Measurements from ENCODE around the gene PHLDA3. TPM values are rescaled to one million over a fixed set of nuclear protein-coding genes. Genes with fewer than 3 reads are reported as not detected.

PHLDA3 gene
- total and polyA plus RNA-seq, 4 donors, result 0.36 to 2.2 (median 1.0) TPM

DNA sequence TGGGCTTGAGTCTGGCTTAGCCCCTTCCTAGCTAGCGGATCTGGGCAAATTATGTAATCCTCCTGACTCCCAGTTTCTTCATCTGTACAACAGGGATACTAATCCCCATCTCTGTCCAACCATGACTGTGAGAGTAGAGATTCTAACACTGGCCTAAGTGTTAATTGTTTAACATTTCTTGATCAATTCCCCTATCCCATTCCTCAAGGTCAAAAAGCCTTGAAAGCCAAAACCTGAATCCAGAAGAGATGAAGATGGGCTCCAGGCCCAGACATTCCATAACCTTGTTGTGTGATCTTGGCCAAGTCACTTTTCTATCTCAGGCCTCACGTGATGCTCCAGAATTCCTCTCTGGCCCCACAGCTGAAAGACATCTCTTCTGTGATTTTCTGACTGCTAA lies 18.8 kb upstream of the PHLDA3 start:
- H3K27ac ChIP-seq (ENCODE audit: low read depth in 1 of 2, low read length in 2 of 2), result no peak overlapping the region
- no peak overlapping the region for H3K9ac ChIP-seq (ENCODE audit: low read depth in 1 of 2, low read length in 2 of 2)
- no peak for DNase-seq (ENCODE audit: low spot score)
- H3K9me3 ChIP-seq (ENCODE audit: control insufficient read depth in 4 of 4, low read length in 3 of 4), result no peaks in the 10 kb centered on the region
- H3K4me1 ChIP-seq (ENCODE audit: control insufficient read depth in 4 of 4, insufficient read depth in 4 of 4, low read length in 3 of 4), result peaks cover 3 to 30% (median 26%) of the 10 kb centered on the region in 4 donors
- no peak for TF ChIP-seq SP1 (IDR thresholded peaks at IDR 0.05)
- no peaks in the 10 kb centered on the region for H3K27me3 ChIP-seq (ENCODE audit: control insufficient read depth in 4 of 4, insufficient read depth in 4 of 4, low read length in 3 of 4)
- no peak overlapping the region for H3K4me3 ChIP-seq (ENCODE audit: low read depth in 1 of 3, low read length in 3 of 3)
- peaks cover 5 to 56% (median 36%) of the 10 kb centered on the region in 4 donors for H3K36me3 ChIP-seq (ENCODE audit: control insufficient read depth in 4 of 4, insufficient read depth in 3 of 4, low read depth in 1 of 4, low read length in 3 of 4)
- 91% methylated on average over 2 of the region's 2 CpGs for WGBS

DNA sequence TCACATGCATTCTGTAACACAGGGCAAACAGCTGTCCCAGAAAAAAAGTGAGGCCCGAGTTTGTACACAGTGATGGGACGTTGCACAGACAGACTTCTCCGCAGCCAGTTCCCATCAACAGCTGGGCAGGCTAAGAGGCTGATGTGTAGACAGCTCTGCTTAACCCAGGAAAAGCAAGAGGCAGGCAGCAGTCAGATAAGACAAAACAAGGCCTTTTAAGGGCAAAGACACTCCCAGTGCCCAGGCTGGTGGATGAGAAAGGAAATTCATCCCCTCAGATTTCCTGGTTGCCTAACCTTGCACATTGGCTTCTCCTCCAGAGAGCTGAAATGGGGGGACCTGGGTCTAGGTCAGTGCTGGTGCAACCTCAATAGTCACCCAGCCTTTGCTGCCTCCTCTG lies 17.2 kb upstream of the PHLDA3 start:
- peaks cover 5 to 56% (median 34%) of the 10 kb centered on the region in 4 donors for H3K36me3 ChIP-seq (ENCODE audit: control insufficient read depth in 4 of 4, insufficient read depth in 3 of 4, low read depth in 1 of 4, low read length in 3 of 4)
- H3K4me1 ChIP-seq (ENCODE audit: control insufficient read depth in 4 of 4, insufficient read depth in 4 of 4, low read length in 3 of 4), result peaks cover 6 to 37% (median 32%) of the 10 kb centered on the region in 4 donors
- H3K4me3 ChIP-seq (ENCODE audit: low read depth in 1 of 3, low read length in 3 of 3), result no peak overlapping the region
- 64% methylated on average over 3 of the region's 3 CpGs for WGBS
- no peak overlapping the region for H3K9ac ChIP-seq (ENCODE audit: low read depth in 1 of 2, low read length in 2 of 2)
- H3K27me3 ChIP-seq (ENCODE audit: control insufficient read depth in 4 of 4, insufficient read depth in 4 of 4, low read length in 3 of 4), result no peaks in the 10 kb centered on the region
- no peak for DNase-seq (ENCODE audit: low spot score)
- TF ChIP-seq NR2F2 (IDR thresholded peaks at IDR 0.05), result peak; percentile 26
- TF ChIP-seq JUND (IDR thresholded peaks at IDR 0.05), result no peak
- H3K9me3 ChIP-seq (ENCODE audit: control insufficient read depth in 4 of 4, low read length in 3 of 4), result no peaks in the 10 kb centered on the region
- H3K27ac ChIP-seq (ENCODE audit: low read depth in 1 of 2, low read length in 2 of 2), result no peak overlapping the region

- Histone ChIP-seq H3K27me3 (ENCODE audit: control insufficient read depth in 4 of 4, insufficient read depth in 4 of 4, low read length in 3 of 4) (no peaks in the 10 kb centered on the region), H3K9ac (ENCODE audit: low read depth in 1 of 2, low read length in 2 of 2) (no peak overlapping the region), H3K9me3 (ENCODE audit: control insufficient read depth in 4 of 4, low read length in 3 of 4) (no peaks in the 10 kb centered on the region), H3K36me3 (ENCODE audit: control insufficient read depth in 4 of 4, insufficient read depth in 3 of 4, low read depth in 1 of 4, low read length in 3 of 4) (peaks cover 5 to 52% (median 32%) of the 10 kb centered on the region in 4 donors), H3K4me1 (ENCODE audit: control insufficient read depth in 4 of 4, insufficient read depth in 4 of 4, low read length in 3 of 4) (peaks cover 6 to 40% (median 29%) of the 10 kb centered on the region in 4 donors), H3K4me3 (ENCODE audit: low read depth in 1 of 3, low read length in 3 of 3) (no peak overlapping the region), H3K27ac (ENCODE audit: low read depth in 1 of 2, low read length in 2 of 2) (no peak overlapping the region)
- no peak for TF ChIP-seq RXRA (IDR thresholded peaks at IDR 0.05)
- no peak for TF ChIP-seq FOXA2 (IDR thresholded peaks at IDR 0.05)
- no peak for TF ChIP-seq JUND (IDR thresholded peaks at IDR 0.05)
- TF ChIP-seq NR2F2 (IDR thresholded peaks at IDR 0.05), result no peak
- TF ChIP-seq EGR1 (IDR thresholded peaks at IDR 0.05; ENCODE audit: low read depth in 2 of 2), result no peak
- no peak for TF ChIP-seq HNF4G (IDR thresholded peaks at IDR 0.05)
- TF ChIP-seq CTCF (IDR thresholded peaks at IDR 0.05; ENCODE audit: low read depth, low read length, missing input control), result no peak
- TF ChIP-seq ATF3 (IDR thresholded peaks at IDR 0.05), result no peak
- no peak for TF ChIP-seq TAF1 (conservative IDR thresholded peaks at IDR 0.05)
- no peak for TF ChIP-seq FOXA1 (IDR thresholded peaks at IDR 0.05)
- no peak for TF ChIP-seq HNF4A (conservative IDR thresholded peaks at IDR 0.05)
- TF ChIP-seq GABPA (IDR thresholded peaks at IDR 0.05 in 1 of 2, conservative IDR thresholded peaks at IDR 0.05 in 1 of 2), result no peak
- TF ChIP-seq REST (IDR thresholded peaks at IDR 0.05), result no peak
- no peak for TF ChIP-seq RAD21 (IDR thresholded peaks at IDR 0.05)
- TF ChIP-seq YY1 (IDR thresholded peaks at IDR 0.05), result no peak
- no peak for TF ChIP-seq SP1 (IDR thresholded peaks at IDR 0.05)
- no peak for TF ChIP-seq MAX (IDR thresholded peaks at IDR 0.05)
- TF ChIP-seq, protein P1, sequence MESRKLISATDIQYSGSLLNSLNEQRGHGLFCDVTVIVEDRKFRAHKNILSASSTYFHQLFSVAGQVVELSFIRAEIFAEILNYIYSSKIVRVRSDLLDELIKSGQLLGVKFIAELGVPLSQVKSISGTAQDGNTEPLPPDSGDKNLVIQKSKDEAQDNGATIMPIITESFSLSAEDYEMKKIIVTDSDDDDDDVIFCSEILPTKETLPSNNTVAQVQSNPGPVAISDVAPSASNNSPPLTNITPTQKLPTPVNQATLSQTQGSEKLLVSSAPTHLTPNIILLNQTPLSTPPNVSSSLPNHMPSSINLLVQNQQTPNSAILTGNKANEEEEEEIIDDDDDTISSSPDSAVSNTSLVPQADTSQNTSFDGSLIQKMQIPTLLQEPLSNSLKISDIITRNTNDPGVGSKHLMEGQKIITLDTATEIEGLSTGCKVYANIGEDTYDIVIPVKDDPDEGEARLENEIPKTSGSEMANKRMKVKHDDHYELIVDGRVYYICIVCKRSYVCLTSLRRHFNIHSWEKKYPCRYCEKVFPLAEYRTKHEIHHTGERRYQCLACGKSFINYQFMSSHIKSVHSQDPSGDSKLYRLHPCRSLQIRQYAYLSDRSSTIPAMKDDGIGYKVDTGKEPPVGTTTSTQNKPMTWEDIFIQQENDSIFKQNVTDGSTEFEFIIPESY (IDR thresholded peaks at IDR 0.05), result no peak
- 92% methylated on average over 4 of the region's 4 CpGs for WGBS
- DNase-seq (ENCODE audit: low spot score), result no peak
Measured at GRCh38 chr1:201485184-201485774, 16.3 kb upstream of the PHLDA3 start.
